Transverse colon (tissue), 4 donors: ENCODE results near the gene HAUS3.

ENCODE experiments used
- EP300 ChIP-seq: sonication (generic); formaldehyde crosslinking; IDR thresholded peaks from one replicate; pipeline ENCODE4 v1.6.1; 2017; ENCODE audit warnings: antibody characterized with exemption, low read depth
- POLR2A ChIP-seq: fragments of 450-650 bp; IDR thresholded peaks from one replicate; pipeline ENCODE4 v1.6.1; 2016; ENCODE audit warnings: antibody characterized with exemption, mild to moderate bottlenecking, moderate library complexity
- POLR2AphosphoS5 ChIP-seq, 3 donors: sonication (generic); formaldehyde crosslinking; IDR thresholded peaks; one replicate each; pipeline ENCODE4 v1.6.1; 2016; ENCODE audit warnings: antibody characterized with exemption in 3 of 3
- TF ChIP-seq, protein P1 (sequence below), 5 experiments: fragments of 200-600 bp in 3 of 5; fragments of 450-650 bp in 2 of 5; sonication (generic) in 3 of 5; IDR thresholded peaks; 1 replicate in 2 of 5; 2 replicates in 3 of 5; pipeline ENCODE4 v1.5.1; 2016 to 2017; ENCODE audit warnings: antibody characterized with exemption in 5 of 5, inconsistent platforms in 3 of 5, mild to moderate bottlenecking in 2 of 5, moderate library complexity in 1 of 5

DNA sequence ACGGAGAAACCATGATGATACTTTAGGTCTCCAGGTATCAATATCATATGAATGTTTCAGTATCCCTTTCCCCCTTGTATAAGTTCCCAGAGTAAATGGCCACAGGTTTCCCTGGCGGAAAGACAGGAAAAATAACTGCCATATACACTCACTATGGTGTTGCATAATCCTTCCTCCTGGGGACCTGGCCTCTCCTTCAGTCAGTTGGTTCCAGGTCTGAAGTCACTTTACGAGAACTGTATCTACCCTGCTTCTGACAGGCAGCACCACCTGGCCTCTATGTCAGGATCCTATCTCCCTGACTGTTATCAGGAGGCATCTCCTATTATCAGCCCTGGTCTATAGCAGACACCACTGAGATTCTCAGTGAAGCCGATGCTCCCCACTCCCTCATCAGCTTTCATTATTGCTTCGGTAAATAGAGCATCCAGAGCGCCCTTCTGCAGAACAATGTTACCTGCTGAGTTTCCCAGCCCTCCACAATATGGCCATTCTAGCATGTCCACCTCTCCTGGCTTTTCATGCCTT lies 22.6 kb downstream of the HAUS3 start:
- TF ChIP-seq, protein P1, sequence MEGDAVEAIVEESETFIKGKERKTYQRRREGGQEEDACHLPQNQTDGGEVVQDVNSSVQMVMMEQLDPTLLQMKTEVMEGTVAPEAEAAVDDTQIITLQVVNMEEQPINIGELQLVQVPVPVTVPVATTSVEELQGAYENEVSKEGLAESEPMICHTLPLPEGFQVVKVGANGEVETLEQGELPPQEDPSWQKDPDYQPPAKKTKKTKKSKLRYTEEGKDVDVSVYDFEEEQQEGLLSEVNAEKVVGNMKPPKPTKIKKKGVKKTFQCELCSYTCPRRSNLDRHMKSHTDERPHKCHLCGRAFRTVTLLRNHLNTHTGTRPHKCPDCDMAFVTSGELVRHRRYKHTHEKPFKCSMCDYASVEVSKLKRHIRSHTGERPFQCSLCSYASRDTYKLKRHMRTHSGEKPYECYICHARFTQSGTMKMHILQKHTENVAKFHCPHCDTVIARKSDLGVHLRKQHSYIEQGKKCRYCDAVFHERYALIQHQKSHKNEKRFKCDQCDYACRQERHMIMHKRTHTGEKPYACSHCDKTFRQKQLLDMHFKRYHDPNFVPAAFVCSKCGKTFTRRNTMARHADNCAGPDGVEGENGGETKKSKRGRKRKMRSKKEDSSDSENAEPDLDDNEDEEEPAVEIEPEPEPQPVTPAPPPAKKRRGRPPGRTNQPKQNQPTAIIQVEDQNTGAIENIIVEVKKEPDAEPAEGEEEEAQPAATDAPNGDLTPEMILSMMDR (IDR thresholded peaks at IDR 0.05), result no peak
- TF ChIP-seq POLR2A (no peak), EP300 (no peak), POLR2AphosphoS5 (IDR thresholded peaks at IDR 0.05) (no peak)
